ENCODE data around the gene GADD45G. TPM values are rescaled to one million over a fixed set of nuclear protein-coding genes. Genes with fewer than 3 reads are reported as not detected.

GADD45G gene
- 0.09 and 0.11 TPM in 2 replicates for total RNA-seq

GRCh38 chr9:89604729-89605464, at the start of gene GADD45G:
TSS of gene GADD45G (plus strand) at chr9:89605012. CDS start at chr9:89605122, 110 bp downstream.

Other genes with a start within 250 kb of the GADD45G start
- gene SEMA4D, start 106.9 kb upstream of the GADD45G start, total RNA-seq = 1.9 and 2.5 TPM in 2 replicates